ENCODE data around the gene FKBP10. TPM values are rescaled to one million over a fixed set of nuclear protein-coding genes. Genes with fewer than 3 reads are reported as not detected.
A peak's percentile ranks its signal among the peaks of the same experiment; 100 is the strongest.

The FKBP10 gene
- total RNA-seq, 1 donor from 2014 or later, result 249 TPM

GRCh38 chr17:41785091-41785858 is 27.5 kb upstream of the FKBP10 start:
- H3K27ac Mint-ChIP-seq, result peak overlapping the region; percentile 98
- no peak for TF ChIP-seq CTCF (conservative IDR thresholded peaks at IDR 0.05)
- H3K4me3 Mint-ChIP-seq, result peak overlapping the region; percentile 96
- no peaks in the 10 kb centered on the region for H3K9me3 Mint-ChIP-seq
- H3K36me3 Mint-ChIP-seq, result no peaks in the 10 kb centered on the region
- H3K4me1 Mint-ChIP-seq (ENCODE audit: unreplicated experiment), result peaks cover 30% of the 10 kb centered on the region
- H3K27me3 Mint-ChIP-seq, result no peaks in the 10 kb centered on the region
- no peak for DNase-seq (ENCODE audit: extremely low spot score, unreplicated experiment)

- Mint-ChIP-seq H3K9me3 (no peaks in the 10 kb centered on the region), H3K27ac (peak overlapping the region; percentile 98), H3K27me3 (no peaks in the 10 kb centered on the region), H3K36me3 (no peaks in the 10 kb centered on the region), H3K4me1 (ENCODE audit: unreplicated experiment) (peaks cover 30% of the 10 kb centered on the region), H3K4me3 (peak overlapping the region; percentile 96)
- no peak for DNase-seq (ENCODE audit: extremely low spot score, unreplicated experiment)
- no peak for TF ChIP-seq CTCF (conservative IDR thresholded peaks at IDR 0.05)
These were observed 27.0 kb upstream of the FKBP10 start for GRCh38 chr17:41785859-41786226.

GRCh38 chr17:41786227-41787020 is 26.4 kb upstream of the FKBP10 start, which contains the start of gene JUP:
JUP (minus strand) TSS chr17:41786711; CDS start chr17:41771854, 14,857 bp downstream.
- Mint-ChIP-seq H3K4me1 (ENCODE audit: unreplicated experiment) (peaks cover 27% of the 10 kb centered on the region), H3K4me3 (peak within 1 kb of the TSS; percentile 96), H3K36me3 (no peaks in the 10 kb centered on the region), H3K27ac (peak within 1 kb of the TSS; percentile 98), H3K27me3 (no peaks in the 10 kb centered on the region), H3K9me3 (no peaks in the 10 kb centered on the region)
- DNase-seq (ENCODE audit: extremely low spot score, unreplicated experiment), result peak; percentile 100
- peak; percentile 92 for TF ChIP-seq CTCF (conservative IDR thresholded peaks at IDR 0.05)

GRCh38 chr17:41787021-41787418 is 25.8 kb upstream of the FKBP10 start:
- H3K27ac Mint-ChIP-seq, result peak overlapping the region; percentile 94
- DNase-seq (ENCODE audit: extremely low spot score, unreplicated experiment), result no peak
- no peaks in the 10 kb centered on the region for H3K36me3 Mint-ChIP-seq
- no peaks in the 10 kb centered on the region for H3K27me3 Mint-ChIP-seq
- H3K4me3 Mint-ChIP-seq, result peak overlapping the region; percentile 90
- H3K9me3 Mint-ChIP-seq, result no peaks in the 10 kb centered on the region
- H3K4me1 Mint-ChIP-seq (ENCODE audit: unreplicated experiment), result peaks cover 21% of the 10 kb centered on the region
- TF ChIP-seq CTCF (conservative IDR thresholded peaks at IDR 0.05), result no peak

- Mint-ChIP-seq H3K36me3 (no peaks in the 10 kb centered on the region), H3K9me3 (no peaks in the 10 kb centered on the region), H3K27ac (peak overlapping the region; percentile 98), H3K27me3 (no peaks in the 10 kb centered on the region), H3K4me3 (peak overlapping the region; percentile 78), H3K4me1 (ENCODE audit: unreplicated experiment) (peaks cover 28% of the 10 kb centered on the region)
- no peak for DNase-seq (ENCODE audit: extremely low spot score, unreplicated experiment)
- no peak for TF ChIP-seq CTCF (conservative IDR thresholded peaks at IDR 0.05)
These were observed 19.7 kb upstream of the FKBP10 start for GRCh38 chr17:41792845-41793783.
